Neural progenitor cell (in vitro differentiated cells): ENCODE measurements around the gene PLSCR2.

Experiments
- CTCF ChIP-seq: fragments of 200-600 bp; sonication (generic); IDR thresholded peaks from 2 replicates; pipeline ENCODE4 v1.5.1; 2017; ENCODE audit warnings: antibody characterized with exemption, mild to moderate bottlenecking
- EZH2 ChIP-seq: fragments of 200-600 bp; sonication (generic); IDR thresholded peaks from 2 replicates; pipeline ENCODE4 v1.6.1; 2017; ENCODE audit warnings: antibody characterized with exemption, mild to moderate bottlenecking, moderate library complexity

- TF ChIP-seq CTCF (no peak), EZH2 (no peak)
Measured at GRCh38 chr3:146432066-146432465, 37.3 kb downstream of the PLSCR2 start.
